Spleen (tissue), 7 donors: ENCODE data around the gene STK39.

ENCODE experiments used
- POLR2A ChIP-seq, 3 donors: fragments of 450-650 bp; IDR thresholded peaks; one replicate each; pipeline ENCODE4 v1.5.1; 2017; ENCODE audit warnings: antibody characterized with exemption in 3 of 3, mild to moderate bottlenecking in 1 of 3
- POLR2AphosphoS5 ChIP-seq, 3 donors: sonication (generic); formaldehyde crosslinking; IDR thresholded peaks; one replicate each; pipeline ENCODE4 v1.5.1; 2017; ENCODE audit warnings: antibody characterized with exemption in 3 of 3
- TF ChIP-seq, protein P1 (sequence below), 11 experiments: fragments of 200-600 bp in 7 of 11; fragments of 450-650 bp in 4 of 11; sonication (generic) in 4 of 11; IDR thresholded peaks in 8 of 11; conservative IDR thresholded peaks in 3 of 11; 1 replicate in 7 of 11; 2 replicates in 4 of 11; pipeline versions ENCODE4 v1.4.0 to v1.8.0; 2016 to 2021; ENCODE audit warnings: antibody characterized with exemption in 11 of 11, inconsistent platforms in 4 of 11, mild to moderate bottlenecking in 1 of 11
- donor health status: DM: no; HTN: no; CAD: no; lungs with moderate emphysema.
- donor health status: DM: no; HTN: no; CAD: no.
- donor health status: DM: no; HTN: no; CAD: no.

- TF ChIP-seq POLR2A (IDR thresholded peaks at IDR 0.05) (no peak), POLR2AphosphoS5 (IDR thresholded peaks at IDR 0.05) (no peak)
- TF ChIP-seq, protein P1, sequence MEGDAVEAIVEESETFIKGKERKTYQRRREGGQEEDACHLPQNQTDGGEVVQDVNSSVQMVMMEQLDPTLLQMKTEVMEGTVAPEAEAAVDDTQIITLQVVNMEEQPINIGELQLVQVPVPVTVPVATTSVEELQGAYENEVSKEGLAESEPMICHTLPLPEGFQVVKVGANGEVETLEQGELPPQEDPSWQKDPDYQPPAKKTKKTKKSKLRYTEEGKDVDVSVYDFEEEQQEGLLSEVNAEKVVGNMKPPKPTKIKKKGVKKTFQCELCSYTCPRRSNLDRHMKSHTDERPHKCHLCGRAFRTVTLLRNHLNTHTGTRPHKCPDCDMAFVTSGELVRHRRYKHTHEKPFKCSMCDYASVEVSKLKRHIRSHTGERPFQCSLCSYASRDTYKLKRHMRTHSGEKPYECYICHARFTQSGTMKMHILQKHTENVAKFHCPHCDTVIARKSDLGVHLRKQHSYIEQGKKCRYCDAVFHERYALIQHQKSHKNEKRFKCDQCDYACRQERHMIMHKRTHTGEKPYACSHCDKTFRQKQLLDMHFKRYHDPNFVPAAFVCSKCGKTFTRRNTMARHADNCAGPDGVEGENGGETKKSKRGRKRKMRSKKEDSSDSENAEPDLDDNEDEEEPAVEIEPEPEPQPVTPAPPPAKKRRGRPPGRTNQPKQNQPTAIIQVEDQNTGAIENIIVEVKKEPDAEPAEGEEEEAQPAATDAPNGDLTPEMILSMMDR (IDR thresholded peaks at IDR 0.05 in 8 of 11, conservative IDR thresholded peaks at IDR 0.05 in 3 of 11) = no peak
These were observed 216.4 kb downstream of the STK39 start for GRCh38 chr2:168030862-168031624.
